PFSK-1 (cell line): ENCODE results near the gene CPSF3.

Experiments used
- FOXP2 ChIP-seq: optimal IDR thresholded peaks from 2 replicates; pipeline ENCODE3; 2011; ENCODE audit warnings: borderline replicate concordance, control low read depth, inconsistent platforms; ENCODE audit not compliant: insufficient read depth; ENCODE audit errors: extremely low read length, extremely low read depth
- POLR2AphosphoS5 ChIP-seq: IDR thresholded peaks from 2 replicates; pipeline ENCODE4 v1.6.1; 2012; ENCODE audit warnings: low read depth, mild to moderate bottlenecking, control low read depth, low read length, moderate library complexity
- REST ChIP-seq, 2 experiments: IDR thresholded peaks; 2 replicates each; pipeline versions ENCODE4 v1.6.1 to v1.8.0; 2011 to 2012; ENCODE audit warnings: low read depth in 2 of 2, low read length in 2 of 2, control low read depth in 1 of 2, inconsistent platforms in 1 of 2, mild to moderate bottlenecking in 1 of 2, moderate library complexity in 1 of 2; ENCODE audit not compliant: insufficient read depth in 1 of 2
- SIN3A ChIP-seq: IDR thresholded peaks from 2 replicates; pipeline ENCODE4 v1.6.1; 2012; ENCODE audit warnings: mild to moderate bottlenecking, low read length, moderate library complexity, borderline replicate concordance; ENCODE audit not compliant: insufficient read depth
- TAF1 ChIP-seq: IDR thresholded peaks from 2 replicates; pipeline ENCODE4 v1.6.1; 2012; ENCODE audit warnings: low read length, control low read depth, borderline replicate concordance; ENCODE audit not compliant: insufficient read depth

The CPSF3 gene

GRCh38 chr2:9519250-9519649, 95.8 kb downstream of the CPSF3 start:
- no peak for TF ChIP-seq TAF1
- no peak for TF ChIP-seq SIN3A
- no peak for TF ChIP-seq POLR2AphosphoS5
- TF ChIP-seq FOXP2, result no peak
- TF ChIP-seq REST (IDR thresholded peaks at IDR 0.05; ENCODE audit: insufficient read depth in 1 of 2, low read depth in 2 of 2, low read length in 2 of 2), result no peak
